HG02678 (cell line): ENCODE results near the gene AP3D1.
"Not testable (repeated sequence)": the region's sequence is repeated elsewhere in the genome, so short reads cannot be mapped to it uniquely, and the experiment has no call there.

ENCODE experiments used
- ATAC-seq: cut with Tn5 transposase; IDR thresholded peaks from one replicate; pipeline ENCODE4 v1.9.1; 2021; ENCODE audit warnings: mild to moderate bottlenecking, moderate library complexity; ENCODE audit not compliant: unreplicated experiment

Gene AP3D1

DNA sequence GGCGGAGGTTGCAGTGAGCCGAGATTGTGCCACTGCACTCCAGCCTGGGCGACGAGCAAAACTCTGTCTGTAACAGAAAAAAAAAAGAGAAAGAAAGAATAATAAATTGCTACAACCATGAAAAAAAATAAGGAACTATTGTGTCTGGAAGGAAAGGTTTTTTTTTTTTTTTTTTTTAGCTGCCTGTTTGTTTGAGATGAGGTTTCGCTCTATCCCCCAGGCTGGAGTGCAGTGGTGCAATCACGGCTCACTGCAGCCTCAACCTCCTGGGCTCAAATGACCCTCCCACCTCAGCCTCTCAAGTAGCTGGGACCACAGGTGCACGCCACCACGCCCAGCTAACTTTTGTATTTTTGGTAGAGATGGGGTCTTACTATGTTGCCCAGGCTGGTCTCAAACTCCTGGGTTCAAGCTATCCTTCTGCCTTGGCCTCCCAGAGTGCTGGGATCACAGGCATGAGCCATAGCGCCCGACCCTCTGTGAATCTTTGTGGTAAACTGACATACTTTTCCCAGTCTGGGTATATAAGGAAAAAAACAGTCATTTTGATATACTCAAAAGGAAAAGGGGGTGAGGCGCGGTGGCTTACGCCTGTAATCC, 59.3 kb downstream of the AP3D1 start:
- not testable (repeated sequence) for ATAC-seq

DNA sequence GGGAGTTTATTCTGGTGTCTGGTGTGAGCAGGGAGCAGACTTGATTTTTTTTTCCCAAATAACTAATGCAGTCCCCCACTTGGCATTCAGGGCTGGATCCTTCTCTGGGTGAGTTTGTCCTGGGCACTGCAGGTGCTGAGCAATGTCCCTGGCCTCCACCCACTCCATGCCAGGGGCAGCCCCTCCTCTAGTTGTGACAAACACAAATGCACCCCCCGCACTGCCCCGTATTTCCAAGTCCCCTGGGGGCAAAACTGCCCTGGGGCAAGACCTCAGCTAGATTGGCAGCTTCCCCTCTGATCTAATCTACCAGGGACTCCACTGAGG, 61.7 kb downstream of the AP3D1 start:
- peak; percentile 0 for ATAC-seq

DNA sequence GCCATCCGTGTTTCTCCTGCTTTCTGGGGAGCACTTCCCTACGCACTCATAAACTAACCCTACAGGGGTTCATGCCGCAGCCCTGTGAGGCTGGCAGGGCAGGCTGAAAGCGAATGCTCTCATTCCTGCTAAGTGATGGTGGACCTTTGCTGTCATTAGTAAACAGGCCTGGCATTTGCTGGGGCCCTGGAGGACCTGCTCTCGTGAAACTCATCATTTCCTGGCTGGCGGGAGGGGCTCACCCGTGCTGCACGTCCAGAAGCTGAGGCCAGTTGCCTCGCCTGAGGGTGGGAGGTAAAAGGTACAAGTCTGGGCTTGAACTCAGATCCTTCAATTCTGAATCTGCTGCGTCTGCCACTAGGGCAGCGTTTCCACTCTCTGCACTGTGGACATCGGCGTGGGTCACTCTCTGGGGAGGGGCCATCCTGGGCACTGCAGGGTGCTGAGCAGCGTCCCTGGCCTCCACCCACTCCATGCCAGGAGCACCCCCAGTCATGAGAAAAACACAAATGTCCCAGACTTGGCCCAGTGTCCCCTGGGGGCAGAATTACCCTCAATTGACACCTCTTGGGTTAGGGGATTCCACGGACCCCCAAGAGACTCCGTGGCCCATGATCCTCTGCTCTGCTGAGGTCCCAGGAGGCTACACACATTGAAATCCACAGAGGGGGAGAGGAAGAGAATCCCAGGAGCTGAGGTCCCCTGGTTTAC, 62.2 kb downstream of the AP3D1 start:
- no peak for ATAC-seq

DNA sequence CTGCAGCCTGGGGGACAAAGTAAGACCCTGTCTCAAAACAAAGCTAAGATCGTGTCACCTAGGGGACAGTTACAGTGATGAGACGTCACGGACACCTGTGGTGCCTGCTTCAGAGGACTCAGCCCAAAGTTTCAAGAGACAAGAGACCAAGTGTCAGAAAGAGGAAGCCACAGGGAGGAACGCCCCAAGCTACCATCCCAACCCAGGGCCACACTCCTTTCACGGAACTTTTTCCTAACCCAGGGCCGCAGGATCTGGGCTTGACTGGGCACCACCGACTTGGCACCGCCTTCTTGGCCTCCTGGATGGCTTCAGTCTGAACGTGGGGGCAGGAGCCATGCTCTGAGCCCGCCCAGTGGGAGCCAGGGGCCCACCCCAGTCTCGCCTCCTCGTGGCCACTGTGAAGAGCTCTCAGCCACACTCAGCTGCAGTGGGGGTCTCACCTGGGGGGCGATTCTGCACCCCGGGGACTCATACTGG, 63.7 kb downstream of the AP3D1 start:
- no peak for ATAC-seq

DNA sequence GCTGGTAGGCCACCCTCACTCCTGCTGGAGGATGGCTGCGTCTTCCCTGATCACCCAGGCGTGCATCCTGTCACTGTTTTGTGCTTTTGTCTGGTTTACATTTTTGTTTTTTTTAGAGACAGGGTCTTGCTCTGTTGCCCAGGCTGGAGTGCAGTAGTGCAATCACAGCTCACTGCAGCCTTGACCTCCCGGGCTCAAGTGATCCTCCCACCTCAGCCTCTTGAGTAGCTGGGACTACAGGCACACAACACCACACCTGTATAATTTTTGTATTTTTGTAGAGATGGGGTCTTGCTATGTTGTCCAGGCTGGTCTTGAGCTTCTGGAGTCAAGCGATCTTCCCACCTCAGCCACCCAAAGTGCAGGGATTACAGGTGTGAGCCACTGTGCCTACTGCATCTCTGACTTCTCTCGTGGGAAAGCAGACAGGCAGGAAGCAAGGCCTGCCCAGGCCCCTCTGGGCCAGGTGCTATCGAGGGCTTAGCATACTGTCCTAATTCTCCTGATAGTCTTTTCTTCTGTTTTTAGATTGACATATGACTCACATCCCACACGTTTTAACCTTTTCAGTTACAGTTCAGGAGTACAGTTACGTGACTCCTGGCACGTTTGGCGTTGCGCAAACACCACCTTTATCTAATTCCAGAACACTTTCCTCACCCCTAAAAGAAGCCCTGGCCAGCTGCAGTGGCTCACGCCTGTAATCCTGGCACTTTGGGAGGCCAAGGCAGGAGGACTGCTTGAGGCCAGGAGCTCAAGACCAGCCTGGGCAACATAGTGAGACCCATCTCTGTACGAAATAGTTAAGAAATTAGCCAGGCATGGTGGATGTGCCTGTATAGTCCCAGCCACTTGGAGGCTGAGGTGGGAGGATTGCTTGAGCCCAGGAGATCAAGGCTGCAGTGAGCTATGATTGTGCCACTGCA, 64.4 kb downstream of the AP3D1 start:
- ATAC-seq, result not testable (repeated sequence)

DNA sequence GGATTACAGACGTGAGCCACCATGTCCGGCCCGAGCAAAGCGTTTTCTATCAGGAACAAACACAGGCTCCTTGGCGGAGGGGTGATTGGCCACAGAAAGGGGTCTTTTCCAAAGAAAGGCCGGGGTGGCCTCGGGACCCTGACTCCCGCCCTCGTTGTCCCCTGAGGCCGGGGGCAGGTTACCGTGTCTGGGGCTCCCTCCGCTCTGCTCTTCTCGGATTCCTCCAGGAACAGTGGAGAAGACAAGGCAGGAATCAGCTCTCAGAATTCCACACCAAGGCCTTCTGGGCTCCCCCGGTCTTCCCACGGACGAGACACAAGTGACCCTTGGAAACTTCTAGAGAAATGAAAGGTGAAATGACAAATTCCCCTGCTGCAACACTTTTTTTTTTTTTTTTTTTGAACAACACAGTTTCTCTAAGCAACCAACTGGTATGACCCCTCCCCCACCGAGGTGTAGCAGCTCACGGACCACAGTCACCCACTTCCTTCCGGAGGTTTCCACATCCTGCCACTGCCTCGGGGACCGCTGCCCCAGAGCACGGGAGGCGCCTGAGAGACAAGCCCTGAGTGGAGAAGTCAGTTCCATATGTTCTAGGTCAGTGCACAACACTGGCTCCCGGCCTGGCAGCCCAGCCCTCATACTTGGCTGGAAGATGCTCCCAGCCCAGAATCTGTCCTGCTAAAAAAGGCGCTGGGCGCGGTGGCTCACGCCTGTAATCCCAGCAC, 66.2 kb downstream of the AP3D1 start:
- peak; percentile 43 for ATAC-seq

DNA sequence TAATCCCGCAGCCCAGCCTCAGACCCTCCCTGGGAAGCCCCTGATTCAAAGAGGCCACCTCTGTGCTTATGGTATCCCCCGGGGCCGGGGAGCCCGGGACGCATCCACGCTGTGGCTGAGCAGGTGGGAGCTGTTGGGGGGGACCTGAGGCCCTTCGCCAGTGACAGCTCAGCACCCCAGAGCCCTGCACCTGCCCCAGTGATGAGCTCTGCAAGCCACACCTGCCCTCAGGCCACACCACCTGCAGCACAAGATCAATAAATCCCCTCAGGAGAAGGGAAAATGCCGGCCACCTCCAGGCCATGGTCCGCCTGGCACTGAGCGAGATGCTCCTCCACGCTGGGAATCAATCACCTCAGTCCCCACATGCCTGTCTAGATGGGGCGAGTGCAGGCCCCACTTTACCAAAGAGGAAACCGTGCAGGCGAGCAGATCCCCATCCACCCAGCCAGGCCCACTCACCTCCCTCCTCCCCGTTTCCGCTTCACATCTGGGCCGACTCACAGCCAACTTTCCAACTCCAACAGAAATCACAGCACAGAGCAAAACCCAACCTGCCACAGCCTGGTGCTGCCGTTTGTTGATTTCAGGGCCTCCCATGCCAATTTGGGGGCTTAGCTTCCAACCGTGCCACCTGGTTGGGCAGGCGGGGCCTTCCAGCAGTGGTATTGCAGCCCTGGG, 68.1 kb downstream of the AP3D1 start:
- no peak for ATAC-seq

DNA sequence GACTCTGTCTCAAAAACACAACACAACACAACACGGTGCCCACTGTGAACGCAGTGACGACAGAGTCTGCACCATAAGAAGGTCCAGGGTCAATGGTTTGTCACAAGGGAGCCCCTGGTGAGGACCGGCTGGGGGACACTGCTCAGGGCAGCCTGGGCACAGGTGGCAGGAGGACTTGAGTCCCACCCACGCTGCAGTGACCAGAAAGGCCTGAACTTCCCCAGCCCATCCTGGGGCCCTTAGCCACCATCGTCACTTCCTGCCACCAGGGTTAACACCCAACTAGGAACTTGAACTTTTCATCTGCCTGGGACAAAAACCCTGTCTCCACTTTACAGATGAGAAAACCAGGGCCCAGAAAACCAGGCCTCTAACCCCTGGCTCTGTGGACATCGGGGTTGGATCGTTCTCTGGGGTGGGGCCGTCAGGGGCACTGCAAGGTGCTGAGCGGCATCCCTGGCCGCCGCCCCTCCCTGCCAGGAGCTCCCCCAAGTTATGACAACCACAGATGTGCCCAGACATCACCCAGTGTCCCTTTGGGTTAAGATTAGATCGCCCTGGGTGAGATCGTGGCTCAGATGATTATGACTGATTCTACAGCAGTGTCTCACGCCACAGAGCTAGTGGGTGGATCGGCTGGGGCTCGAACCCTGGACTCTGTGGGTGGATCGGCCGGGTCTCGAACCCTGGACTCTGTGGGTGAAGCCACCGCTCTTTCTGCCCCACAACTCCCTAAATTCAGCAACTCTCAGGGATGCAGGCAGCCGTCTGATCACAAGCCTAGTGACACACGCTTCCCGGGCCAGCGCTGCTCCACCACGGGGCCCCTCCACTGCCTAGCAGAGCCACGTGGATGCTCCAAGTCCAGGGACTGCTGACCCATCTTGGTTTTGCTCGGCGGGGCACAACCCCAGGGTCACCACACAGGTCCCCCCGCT, 69.2 kb downstream of the AP3D1 start:
- ATAC-seq, result no peak

DNA sequence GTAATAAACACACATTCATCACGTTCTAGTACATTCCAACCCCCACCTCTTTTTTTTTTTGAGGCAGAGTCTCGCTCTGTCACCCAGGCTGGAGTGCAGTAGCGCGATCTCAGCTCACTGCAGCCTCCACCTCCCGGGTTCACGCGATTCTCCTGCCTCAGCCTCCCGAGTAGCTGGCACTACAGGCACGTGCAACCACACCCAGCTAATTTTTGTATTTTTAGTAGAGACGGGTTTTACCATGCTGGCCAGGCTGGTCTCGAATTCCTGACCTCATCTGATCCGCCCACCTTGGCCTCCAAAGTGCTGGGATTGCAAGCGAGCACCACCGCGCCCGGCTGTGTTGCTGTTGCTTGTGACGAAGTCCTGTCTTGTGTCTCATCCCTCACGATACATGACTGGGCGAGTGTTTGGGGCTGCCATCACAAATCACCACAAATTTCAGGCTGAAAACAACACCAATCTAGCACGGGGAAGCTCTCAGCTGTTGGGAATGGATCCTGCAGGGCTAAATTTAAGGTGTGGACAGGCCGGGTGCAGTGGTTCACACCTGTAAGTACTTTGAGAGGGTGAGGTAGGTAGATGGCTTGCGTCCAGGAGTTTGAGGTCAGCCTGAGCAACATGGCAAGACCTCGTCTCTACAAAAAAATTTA, 70.9 kb downstream of the AP3D1 start:
- no peak for ATAC-seq

DNA sequence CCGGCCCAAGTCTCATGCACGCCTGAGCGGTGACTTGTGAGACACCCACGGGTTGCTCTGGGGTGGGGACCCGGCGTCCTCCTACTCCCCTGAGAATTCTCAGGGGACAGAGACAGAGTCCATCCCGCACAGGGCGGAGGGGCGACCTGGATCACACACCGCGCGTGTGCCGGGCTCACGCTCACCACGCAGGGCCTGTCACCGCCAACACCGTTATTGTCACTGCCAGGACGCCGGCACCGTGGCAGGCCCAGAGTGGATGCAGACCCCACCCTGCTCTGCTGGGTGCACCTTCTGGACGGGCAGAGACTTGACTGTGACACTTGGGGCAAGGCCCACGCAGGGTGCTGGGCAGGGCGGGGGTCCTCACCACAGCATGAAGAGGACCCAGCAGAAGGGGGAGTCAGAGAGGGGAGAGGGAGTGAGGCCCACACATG, 71.5 kb downstream of the AP3D1 start:
- ATAC-seq, result no peak

DNA sequence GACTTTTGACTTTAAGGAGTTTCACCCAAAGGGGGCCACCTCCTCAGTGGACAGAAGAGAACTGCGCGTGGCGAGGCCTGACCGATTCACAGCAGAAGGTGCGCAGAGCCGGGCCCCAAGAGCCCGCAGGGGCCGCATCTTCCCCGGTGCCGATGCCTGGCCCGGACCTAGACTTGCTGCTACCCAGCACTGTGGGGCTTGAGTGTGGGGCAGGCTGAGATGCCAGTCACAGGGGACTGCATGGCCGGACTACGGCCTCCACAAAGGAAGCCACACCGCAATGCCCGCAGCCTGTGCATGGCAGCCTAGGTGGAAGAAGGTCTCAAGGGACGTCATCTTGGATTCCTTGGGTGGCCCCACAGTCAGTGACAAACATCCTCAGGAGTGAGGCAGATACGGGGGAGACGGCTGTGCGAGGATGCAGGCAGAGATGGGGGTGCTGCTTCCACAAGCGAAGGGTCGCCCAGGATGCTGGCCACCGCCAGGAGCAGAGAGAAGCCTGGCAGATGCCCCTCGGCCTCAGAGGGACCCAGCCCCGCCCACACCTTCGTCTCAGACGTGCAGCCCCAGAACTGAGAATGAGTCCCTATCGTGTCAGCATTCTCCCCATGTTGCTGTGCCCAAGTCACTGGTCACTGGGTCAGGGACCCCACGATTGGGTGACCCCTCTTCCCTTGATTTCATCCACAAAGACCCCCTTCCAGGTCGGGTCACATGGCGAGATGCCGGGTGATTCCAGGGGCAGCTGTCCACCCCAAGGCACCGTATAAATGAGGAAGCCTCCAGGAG, 72.1 kb downstream of the AP3D1 start:
- ATAC-seq, result no peak

DNA sequence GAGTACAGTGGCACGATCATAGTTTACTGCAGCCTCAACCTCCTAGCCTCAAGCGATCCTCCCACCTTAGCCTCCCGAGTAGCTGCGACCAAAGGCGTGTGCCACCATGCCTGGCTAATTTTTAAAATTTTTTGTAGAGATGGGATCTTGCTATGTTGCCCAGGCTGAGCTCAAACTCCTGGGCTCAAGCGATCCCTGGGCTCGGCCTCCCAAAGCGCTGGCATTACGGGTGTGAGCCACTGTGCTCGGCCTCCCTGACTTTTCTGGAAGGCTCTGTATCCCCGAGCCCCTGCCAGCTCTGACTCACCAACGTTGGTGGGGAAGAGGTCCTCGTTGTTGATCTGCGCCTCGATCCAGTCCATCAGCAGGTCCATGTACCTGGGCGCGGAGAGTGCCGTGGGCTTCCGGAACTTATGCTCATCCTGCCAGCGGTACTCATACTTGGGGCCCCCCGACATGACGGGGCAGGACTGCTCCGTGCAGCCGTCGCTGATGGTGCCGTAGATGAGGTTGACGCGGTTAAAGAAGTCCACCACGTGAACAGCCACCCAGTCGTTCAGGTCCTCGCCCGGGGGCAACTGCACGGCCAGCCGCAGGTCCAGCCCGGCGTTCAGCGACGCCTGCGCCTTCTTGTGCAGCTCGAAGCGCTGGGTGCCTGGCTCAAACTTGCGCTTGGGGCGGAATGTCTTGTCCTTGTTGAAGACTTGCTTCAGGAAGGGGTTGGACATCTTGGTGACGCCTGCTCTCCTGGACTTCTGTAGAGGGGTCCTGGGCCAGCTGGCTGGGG, 73.3 kb downstream of the AP3D1 start:
- no peak for ATAC-seq

DNA sequence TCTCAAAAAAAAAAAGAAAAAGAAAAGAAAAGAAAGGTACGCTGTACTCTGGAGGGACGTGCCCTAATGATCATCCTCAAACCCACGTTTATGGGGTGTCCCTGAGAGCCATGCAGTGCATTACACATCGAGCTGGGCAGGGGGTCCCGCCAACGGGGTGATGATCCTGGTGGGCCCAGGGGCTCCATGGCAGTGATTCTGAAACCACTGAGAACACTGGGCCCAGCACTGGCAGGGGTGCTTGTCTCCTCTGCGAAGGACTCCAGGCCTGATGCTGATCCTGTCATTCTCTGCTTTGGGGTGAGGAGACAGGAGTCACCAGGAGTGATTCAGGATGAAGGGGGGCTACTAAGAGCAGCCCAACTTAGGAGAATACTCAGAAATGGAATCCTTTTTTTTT, 74.0 kb downstream of the AP3D1 start:
- no peak for ATAC-seq

DNA sequence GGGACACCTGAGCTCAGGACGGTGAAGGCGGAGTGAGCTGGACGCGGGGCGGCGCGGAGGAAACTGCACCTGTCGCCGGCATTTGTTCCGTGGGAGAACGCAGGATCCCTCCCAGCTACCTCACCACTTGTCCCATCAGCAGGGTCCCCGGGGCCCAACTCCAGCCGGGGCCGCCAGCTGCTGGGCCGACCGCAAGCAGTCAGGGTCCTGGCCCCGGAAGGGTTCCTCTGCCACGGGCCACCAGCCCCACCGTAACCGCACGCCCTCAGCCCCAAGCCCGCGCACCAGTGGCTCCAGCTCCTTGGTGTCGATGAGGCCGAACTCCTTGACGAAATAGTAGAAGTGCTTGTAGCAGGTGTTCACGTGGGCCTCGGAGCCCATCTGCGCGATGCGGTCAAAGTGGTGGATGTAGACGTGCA, 74.8 kb downstream of the AP3D1 start:
- ATAC-seq, result no peak

DNA sequence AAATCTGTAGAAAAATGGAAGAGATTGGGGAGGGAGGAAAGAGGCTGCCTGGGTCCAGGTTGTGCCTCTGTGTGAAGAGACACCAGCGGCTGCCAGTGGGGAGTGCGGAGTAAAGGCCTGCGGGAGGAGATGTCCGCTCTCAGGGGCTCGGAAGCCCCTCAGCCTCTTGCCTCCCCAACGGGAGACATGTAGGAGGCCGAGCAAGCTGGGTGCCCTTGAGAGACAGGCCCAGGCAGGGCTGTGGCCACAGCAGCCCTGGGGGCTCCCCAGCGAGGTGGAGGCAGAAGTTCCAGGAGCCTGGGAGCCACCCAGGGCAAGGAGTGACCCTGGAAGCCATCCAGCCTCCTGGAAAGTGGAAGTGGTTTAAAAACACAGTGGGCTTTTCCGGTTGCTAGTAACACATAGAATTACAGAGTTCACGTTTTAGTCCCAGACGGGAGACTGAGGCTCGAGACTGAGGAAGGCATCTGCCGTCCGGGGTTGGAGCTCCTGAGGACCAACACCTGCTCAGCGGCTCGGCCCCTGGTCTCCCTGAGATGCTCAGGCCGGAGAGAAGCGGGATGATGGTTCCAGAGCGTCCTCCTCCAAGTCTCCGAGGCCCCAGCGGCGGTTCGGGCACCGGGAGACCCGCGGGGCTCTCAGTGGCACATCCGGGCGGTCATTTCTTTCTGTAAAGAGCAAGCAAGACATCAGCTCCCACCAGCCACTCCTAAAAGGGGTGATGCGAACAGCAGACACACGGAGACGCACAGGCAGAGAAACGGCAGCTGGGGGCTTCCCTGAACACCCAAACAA, 78.4 kb downstream of the AP3D1 start:
- no peak for ATAC-seq

DNA sequence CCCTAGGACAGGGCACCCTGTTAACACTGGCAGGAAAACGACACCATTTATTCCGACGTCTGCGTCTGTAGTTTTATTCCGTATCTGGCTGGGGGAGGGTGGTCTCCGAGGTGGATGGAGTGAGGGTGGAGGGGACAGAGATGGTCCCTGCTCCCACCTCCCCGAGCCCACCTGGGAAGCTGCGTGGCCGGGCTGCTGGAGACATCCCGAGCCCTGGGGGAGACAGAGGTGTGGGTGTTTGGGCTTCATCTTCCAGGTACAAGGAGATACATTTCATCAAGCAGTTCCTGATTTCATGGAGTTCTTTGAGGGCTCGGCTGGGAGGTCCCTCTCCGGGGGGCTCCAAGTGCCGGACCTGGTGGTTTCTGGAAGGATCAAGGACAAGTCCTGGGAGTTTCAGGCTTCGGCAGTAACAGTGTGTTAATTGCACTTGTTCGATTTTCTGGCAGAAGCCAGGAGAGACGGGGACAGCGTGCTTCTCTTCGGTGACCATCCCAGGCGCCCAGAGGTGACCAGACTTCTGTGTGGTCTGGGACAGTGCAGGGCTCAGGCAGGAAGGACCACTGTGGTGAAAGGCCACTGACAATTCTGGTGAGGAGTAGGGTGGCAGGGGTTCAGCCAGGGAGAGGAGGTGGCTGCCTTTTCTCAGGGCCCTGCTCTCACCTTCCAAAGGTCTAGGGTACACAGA, 80.2 kb downstream of the AP3D1 start:
- ATAC-seq, result no peak
